CD4-positive, alpha-beta T cell treated with Interleukin-6 for 4 hours (primary cell): Measurements from ENCODE around the gene SAMD4B.
"Not testable (repeated sequence)": the region's sequence is repeated elsewhere in the genome, so short reads cannot be mapped to it uniquely, and the experiment has no call there.

Source experiments
- DNase-seq: peaks from one replicate; pipeline ENCODE4 v3.0.0-alpha.2; 2020; ENCODE audit warnings: mixed read lengths

The SAMD4B gene

DNA sequence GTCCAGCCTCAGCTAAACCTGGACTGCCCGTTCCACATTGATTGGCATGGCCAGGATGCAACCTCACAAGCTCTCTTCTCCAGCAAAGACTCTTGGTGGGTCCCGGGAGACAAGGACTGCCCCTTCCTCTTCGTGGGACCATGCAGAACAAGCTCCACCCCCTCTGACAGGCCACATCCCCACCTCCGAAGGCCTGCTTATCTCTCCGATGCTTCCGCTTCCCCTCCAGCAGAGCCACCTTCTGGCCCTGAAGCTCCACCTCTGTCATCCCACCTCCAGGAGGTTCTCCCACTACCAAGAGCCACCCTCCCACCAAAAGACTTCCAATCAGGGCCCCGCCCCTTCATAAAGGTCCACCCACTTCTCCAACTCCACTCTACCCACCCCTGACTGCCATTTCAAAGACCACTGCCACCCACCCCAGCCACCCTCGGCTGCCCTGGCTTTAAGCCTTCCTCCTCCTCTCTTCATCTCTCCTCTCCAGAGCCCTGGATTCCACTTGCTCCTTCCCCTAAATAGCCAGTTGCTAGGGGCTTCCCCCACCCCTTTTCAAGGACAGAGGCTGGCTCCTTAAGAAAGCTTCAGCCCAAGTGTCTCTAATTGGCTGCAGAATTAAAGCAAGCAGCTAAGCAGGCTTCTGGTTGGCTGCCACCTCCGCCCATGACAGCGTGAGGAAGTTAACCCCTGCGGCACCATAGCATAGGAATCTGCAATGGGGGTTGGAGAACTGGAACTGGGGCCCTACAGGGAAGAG lies 31.5 kb upstream of the SAMD4B start:
- no peak for DNase-seq

DNA sequence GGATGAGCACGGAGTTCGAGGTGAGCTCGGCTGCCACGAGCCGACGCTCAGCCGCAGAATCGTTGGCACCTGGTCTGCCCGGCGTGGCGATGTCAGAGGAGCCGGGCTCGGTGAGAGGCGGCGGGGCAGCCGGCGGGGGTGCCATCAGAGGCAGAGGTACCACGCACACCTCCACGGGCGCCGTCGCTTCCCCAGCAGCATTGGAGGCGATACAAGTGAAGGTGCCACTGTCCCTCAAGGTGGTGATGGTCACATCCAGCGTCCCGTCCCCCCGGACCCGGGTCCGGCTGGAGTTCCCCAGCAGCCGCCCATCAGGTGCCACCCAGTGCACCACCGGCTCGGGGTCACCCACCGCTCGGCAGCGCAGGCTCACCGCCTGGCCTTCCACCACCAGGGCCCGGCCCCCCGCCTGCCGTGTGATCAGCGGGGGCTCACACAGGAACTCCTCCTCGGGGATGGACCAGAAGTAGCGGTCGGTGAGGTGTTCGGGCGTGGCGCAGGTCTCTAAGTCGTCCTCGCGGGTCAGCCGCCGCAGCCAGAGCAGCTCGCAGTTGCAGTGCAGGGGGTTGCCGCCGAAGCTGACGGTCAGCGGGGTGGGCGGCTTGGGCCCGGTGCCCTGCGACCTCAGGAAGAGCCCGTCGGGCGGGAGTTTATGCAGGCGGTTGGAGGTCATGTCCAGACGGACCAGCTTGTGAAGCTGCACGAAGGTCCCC lies 28.0 kb upstream of the SAMD4B start:
- no peak for DNase-seq

DNA sequence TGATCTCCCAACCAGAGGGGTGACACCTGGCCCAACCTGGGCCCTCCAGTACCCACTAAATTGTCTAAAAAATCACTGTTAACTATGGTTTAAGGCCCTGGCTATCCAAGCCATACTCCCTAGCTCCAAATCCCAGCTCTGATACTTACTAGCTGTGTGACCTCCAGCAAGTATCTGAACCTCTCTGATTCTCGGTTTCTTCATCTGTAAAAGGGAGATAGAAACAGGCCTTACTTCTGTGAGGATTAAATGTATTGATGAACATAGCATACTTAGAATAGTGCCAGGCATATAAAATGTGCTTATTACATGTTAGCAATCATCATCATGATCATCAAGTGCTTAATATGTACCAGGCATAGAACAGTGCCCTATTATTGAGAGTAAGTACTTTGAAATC lies 26.3 kb upstream of the SAMD4B start:
- DNase-seq: no peak

DNA sequence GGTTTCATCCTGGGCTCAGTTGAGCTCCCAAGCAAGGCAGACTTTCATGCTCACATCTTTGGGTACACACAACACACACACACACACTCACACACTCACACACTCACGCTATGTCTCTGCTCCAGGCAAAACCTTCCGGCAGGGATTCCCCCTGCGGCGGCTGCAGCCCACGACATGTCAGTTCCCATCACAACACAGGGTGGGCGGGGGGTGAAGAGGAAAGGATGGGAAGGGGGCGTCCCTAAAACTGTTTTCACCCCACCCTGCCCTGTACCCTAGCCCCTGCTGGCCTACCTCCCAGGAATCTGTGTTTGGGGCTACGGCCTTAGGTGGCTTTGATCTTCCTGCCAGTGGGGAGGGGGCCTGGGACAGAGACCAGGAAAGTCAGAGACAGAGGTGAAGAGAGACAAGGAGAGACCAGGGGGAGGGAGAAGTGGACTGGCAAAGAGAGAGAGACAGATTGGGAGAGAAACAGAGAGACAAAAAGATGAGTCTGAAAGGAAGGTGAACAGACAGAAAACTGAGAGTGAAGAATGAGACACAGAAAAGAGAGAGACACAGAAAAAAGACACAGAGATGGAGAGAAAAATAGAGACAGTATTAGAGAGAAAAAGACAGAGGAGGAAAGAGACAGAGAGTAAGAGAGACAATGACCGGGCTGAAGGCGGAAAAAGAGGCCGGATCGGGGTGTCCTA lies 25.4 kb upstream of the SAMD4B start:
- no peak for DNase-seq

DNA sequence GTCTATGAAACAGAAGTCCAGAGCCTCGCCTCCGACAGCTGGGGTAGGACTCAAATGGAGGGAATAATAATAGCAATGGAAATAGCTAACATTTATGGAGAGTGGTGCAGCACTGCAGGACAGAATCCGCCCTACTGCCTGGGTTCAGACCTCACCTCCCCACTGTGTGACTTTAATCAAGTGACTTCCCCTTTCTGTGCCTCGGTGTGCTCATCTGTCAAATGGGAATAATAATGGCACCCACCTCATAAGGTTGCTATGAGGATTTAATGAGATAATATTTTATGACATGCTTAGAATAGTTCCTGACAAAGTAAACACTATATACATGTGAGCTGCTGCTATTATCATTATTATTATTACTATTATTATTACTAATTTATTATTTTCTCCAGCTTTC lies 24.7 kb upstream of the SAMD4B start:
- no peak for DNase-seq

DNA sequence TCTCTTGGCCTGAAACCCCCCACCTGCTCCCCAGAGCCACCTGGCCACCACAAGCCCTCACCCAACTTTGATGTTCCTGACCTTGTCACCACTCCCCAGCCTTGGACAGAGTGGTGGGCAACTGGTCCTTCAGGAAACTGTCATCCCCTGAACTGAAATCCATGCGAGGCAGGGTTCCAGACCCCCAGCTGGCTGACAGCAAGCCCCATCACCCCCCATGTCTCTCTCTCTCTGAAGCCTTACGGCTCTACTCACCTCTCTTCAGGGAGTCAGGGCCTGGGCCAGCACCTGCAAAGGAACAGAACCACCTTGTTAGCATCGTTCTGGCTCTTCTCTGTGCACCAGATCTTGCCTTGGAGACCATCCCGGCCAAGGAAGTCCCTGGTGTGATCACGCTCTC lies 24.1 kb upstream of the SAMD4B start:
- no peak for DNase-seq

DNA sequence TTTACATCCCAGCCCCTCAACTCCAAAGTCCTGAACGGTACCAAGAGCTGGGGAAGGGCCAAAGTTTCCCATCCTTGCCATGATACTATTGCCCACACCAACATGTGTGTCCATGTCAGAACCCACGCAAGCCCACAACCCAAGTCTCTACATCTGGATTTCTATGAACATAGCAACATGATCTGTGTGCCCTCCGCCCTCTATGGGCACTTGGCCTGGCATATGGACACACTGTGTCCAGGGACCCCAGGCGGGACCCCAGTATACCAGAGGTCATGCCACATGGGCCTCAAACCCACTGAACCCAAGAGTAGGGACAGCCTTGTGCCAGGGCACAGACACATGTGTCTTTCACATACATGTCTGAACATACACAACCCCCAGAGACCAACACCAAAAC lies 23.5 kb upstream of the SAMD4B start:
- no peak for DNase-seq

DNA sequence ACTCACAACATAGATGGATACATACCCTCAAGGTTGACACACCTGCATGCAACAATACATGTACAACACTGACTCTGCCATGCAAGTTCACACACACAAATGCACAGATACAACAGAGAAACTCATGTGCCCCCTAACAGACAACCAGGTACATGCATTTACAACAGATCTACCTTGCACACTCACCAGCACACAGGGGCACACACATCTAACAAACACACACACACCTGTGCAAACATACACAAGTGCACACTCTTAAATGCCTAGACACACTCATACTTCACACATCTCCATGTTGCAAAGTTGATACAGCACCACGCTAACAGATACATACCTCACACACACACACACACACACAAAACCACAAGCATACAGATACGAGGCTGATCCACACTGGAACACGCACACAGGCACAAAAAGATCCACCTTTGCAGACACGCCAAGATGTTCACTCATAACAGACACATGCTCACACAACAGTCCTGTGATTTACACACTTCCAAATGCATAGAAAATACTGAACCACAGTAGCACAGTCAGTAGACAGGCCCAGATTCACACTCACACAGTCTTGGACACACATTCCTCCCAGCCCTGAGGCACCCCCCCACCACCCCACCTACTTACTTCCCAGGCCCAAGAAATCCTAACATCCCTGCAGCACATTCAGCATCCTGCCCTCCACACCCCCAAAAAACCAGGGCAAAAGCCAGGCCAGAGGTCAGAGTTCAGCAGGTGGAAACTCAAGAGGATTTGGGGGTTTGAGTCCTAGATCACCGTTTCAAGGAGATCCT lies 22.9 kb upstream of the SAMD4B start:
- DNase-seq: no peak

DNA sequence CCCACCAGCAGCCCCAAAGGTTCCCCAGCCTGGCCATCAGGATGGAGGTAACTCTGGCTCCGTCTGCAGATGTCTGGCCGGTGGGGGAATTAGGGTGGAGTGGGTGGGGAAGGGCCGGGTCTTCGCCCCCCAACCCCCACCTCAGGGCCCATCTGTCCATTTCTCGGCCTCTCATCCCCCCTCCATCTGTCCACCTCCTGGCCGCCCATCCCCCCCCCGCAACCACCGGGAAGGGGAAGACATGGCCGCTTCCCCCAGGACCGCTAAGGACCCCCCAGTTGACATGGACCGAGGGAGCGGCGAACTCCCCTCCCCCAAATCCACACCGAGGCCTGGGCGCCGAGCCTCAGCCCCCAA lies 22.4 kb upstream of the SAMD4B start:
- no peak for DNase-seq

DNA sequence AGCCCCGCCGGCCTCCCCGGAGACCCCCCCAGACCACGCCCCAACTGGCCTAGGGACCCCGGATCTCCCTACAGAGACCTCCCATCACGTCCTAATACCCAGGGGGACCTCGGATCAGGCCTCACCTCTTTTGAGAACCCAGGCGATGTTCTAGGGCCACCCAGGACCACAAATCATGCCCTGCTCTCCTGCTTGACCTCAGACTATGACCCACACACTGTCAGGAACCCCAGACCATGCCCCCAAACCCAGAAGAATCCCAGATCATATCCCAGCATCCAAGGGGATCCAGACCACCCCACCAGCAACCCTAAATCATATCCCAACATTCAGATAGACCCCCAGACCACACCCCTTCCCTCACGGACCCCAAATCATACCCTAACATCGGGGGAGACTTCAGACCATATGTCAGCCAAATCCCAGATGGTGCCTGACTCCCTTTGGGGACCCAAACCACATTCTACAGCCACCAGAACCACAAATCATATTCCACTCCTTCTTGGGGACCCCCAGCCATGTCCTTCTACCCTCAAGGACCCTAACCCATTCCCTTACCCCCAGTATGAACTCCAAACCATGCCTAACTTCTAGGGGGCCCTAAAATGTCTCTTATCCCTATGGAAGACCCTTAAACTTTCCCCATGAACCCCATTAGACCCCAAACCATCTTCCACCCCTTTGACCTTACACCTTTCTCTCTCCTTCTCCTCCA lies 20.9 kb upstream of the SAMD4B start:
- DNase-seq: no peak

DNA sequence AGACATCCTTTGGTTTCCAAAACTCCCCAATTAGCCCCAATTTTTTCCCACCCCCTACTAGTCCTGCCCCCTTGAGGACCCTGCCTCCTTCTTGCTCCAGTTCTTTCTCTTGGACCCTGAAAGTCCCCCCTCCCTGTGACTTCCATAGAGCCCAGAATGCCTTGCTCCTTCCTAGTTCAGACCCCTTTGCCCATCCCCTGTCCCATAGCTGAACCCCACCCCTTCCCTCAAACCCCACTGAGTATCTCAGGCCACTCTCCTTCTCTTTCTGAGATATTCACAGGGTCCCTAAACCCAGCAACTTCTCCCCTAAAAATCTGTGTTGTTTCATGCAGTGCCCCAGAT lies 20.4 kb upstream of the SAMD4B start:
- DNase-seq: no peak

DNA sequence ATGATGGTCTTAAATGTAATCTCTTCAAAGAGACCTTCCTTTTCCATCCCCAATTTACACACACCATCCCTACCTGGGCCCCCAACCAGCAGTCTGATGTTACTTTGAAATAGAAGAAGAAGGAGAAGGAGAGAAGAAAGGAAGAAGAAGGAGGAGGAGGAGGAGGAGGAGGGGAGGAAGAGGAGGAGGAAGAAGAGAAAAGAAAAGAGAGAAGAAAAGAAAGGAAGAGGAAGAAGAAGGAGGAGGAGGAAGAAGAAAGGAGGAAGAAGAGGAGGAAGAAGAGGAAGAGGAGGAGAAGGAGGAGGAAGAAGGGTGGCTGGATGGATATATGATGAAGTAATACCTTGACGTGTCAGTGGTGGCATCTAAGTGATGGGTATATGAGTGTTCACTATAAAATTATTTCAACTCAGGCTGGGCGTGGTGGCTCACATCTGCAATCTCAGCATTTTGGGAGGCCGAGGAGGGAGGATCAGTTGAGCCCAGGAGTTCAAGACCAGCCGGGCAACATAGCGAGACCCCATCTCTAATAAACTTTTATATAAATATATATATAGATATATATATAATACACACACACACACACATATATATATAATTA lies 17.9 kb upstream of the SAMD4B start:
- no peak for DNase-seq

DNA sequence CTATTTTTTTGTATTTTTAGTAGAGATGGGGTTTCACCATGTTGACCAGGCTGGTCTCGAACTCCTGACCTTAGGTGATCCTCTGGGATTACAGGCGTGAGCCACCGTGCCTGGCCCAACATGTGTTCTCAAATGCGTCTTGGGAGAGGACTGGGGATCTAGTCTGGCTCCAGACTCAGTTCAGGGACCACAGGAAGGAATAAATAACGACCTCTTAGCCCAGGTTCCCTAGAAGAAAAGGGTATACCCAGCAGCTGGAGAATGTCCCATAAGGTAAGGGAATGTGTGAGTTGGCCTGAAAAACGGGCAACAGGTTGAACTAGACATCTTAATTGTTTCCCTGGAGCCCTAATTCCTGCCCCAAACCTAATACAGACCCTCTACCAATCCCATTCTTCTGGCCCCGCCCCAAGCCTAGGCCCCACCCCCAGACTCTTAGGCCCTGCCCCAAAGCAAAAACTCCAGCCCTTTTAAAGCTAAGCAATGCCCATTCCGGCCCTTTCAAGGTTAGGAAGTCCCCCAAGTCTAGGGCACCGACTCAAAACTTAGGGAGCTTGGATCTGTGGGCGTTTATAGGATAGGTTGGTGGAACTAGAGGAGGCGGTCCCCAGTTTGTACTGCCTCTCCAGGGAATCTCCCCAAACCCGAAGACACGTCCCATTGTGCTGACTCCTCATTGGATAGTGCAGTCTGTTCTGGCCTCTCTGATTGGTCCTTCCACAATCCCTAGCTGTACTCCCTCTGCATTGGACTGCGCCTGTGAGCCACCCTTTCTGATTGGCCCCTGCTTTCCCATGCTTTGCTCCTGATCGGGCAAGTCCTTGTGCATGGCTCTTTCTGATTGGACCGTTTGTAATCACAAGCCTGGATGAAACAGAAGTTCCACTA lies 16.2 kb upstream of the SAMD4B start:
- DNase-seq: peak; percentile 16

DNA sequence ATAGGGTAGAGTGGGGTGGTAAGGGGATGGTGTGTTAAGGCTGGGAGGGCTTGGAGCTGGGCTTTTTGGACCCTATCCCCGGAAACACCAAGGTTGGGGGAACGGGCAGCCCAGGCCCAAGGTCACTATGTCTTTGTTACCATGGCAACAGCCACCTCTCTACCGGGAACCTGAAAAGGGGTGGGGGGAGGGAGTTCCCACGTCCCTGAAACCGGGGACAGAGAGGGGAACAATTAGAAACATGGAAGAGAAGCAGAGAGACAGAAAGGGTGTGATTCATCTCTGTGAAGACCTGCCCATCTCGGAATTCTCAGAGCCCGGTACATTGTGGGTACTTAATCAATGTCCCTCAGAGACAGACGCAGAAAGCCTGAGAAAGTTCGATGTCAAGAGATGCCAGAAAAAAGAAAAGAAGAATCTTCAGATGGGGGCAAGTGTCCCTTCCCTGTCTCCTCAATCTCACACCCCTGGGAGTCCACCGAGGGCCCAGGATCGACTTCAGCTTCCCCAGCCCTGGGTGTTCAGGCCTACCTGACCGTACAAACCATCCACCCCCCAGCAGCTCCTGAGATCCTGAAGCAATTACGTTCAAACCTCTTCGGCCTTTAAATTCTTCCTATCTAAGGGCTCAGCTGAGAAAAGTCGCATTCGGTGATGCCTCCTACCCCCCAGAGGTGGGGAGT lies 14.7 kb upstream of the SAMD4B start:
- no peak for DNase-seq

DNA sequence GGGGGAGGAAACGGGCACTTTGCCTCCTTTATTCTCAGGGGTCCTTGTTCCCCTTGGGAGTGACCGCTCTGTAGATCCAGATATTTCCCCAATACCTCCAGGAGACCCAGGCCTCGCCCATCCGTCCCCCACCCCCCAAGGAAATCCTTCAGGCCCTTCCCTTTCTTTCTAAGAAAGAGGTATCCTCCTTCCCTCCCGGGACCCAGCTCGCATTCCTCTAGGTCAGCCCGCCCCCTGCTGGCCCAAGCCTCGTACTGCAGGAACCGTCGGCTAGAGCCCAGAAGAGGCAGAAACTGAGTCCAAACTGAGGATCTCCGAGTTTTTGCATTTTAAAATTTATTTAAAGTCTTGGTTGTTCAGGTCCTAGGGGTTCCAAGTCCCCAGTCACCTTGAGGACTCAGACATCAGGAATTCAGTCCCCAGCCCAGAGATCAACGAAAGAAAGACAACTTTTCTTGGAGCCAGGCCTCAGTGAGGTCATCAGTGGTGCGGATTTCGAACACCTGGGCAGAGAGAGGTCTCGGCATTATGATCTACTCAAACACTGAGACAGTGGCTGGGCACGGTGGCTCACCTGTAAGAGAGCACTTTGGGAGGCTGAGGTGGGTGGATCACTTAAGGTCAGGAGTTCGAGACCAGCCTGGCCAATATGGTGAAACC lies 14.0 kb upstream of the SAMD4B start:
- DNase-seq: peak; percentile 84

DNA sequence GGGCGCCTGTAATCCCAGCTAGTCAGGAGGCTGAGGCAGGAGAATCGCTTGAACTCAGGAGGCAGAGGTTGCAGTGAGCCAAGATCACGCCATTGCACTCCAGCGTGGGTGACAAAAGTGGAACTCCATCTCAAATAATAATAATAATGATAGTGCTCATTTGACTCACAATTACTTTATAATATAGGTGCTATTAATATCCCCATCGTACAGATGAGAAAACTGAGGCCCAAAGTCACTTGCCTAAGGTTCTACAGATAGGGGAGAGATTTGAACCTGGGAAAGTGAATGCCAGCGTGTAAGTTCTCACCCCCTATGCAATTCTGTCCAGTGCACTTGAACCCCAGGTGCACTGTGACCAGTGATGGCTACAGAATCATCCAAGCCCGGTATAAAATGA lies 12.3 kb upstream of the SAMD4B start:
- no peak for DNase-seq

DNA sequence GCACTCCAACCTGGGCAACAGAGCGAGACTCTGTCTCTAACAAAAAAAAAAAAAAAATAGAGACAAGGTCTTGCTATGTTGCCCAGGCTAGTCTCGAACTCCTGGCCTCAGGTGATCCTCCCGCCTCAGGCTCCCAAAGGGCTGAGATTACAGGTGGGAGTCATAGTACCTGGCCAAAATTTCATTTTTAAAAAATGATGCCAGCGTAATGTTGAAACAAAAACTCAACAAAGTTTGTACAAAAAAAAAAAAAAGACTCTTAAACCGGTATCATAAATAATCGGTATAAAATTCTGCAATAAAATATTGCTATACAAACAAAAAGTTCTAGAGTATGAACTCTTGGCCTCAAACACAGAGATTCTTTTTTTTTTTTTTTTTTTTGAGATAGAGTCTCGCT lies 9.9 kb upstream of the SAMD4B start:
- no peak for DNase-seq

DNA sequence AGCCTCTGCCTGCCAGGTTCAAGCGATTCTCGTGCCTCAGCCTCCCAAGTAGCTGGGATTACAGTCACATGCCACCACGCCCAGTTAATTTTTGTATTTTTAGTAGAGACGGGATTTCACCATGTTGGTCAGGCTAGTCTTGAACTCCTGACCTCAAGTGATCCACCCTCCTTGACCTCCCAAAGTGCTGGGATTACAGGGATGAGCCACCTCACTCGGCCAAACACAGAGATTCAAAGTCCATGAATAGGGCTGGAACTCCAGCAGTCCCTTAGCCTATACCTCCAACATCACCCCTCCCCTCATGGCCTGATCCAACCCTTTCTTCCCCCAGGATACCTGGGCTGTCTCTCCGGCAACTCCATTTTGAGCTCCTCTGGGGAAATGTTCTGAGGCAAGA lies 9.5 kb upstream of the SAMD4B start:
- not testable (repeated sequence) for DNase-seq

DNA sequence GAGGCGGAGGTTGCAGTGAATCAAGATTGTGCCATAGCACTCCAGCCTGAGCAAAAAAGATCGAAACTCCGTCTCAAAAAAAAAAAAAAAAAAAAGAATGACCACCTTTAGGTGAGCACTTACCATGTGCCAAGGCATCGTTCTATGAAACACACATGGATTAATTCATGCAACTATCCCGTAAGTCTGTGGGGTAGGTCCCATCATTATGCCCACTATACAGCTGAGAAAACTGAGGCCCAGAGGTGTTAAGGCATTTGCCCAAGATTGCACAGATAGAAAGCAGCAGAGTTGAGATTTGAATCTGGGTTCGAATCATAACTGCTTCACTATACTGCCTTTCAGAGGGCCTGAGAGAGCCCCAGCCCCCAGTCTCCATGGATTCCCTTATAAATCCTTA lies 8.7 kb upstream of the SAMD4B start:
- no peak for DNase-seq

DNA sequence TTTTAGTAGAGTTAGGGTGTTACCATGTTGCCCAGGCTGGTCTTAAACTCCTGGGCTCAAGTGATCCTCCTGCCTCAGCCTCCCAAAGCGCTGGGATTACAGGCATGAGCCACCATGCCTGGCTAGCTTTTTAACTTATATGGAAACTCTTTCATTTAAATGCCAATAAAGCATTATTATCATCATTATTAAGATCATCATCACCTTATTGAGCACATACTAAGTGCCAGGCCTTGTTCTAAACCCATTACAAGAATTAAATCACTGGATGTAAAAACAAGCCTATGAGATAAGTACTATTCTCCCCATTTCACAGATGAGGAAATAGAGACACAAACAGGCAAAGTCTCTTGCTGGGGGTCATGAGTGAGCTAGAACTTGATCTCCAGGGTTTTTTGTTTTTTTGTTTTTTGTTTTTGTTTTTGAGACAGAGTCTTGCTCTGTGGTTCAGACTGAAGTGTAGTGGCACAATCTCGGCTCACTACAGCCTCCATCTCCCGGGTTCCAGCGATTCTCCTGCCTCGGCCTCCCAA lies 7.7 kb upstream of the SAMD4B start:
- DNase-seq: no peak
